Upper lobe of right lung (tissue), 1 donor: Measurements from ENCODE around the gene CSNK1E. TPM values are rescaled to one million over a fixed set of nuclear protein-coding genes. Genes with fewer than 3 reads are reported as not detected.
A peak's percentile ranks its signal among the peaks of the same experiment; 100 is the strongest.

ENCODE experiments used
- ATAC-seq: fragments of 200-7000 bp; cut with Tn5 transposase; one replicate; pipeline ENCODE4 v1.9.1; 2020; ENCODE audit warnings: mild to moderate bottlenecking, moderate library complexity
- DNase-seq: peaks from one replicate; pipeline ENCODE4 v3.0.0-alpha.2; 2020
- H3K27ac ChIP-seq: fragments of 200-600 bp; one replicate; pipeline ENCODE4 v1.8.0; 2022
- H3K27me3 ChIP-seq: fragments of 200-600 bp; one replicate; pipeline ENCODE4 v1.8.0; 2022; ENCODE audit warnings: mild to moderate bottlenecking
- H3K36me3 ChIP-seq: fragments of 200-600 bp; one replicate; pipeline ENCODE4 v1.8.0; 2022
- H3K4me1 ChIP-seq: fragments of 200-600 bp; one replicate; pipeline ENCODE4 v1.8.0; 2022
- H3K4me3 ChIP-seq: fragments of 200-600 bp; one replicate; pipeline ENCODE4 v1.8.0; 2022; ENCODE audit warnings: mild to moderate bottlenecking
- H3K9me3 ChIP-seq: fragments of 200-600 bp; one replicate; pipeline ENCODE4 v1.8.0; 2022
- intact Hi-C: fragments of 100-400 bp; cut with DNase I; formaldehyde crosslinking; loops from one replicate; pipeline ENCODE4 v1.11.0; 2022
- total RNA-seq: library from RNA; stranded (reverse); fragmentation: NEBNext Ultra II Directional; extraction: Animal tissue kit (Norgen Biotek cat#: 25700); gene quantifications from one replicate; pipeline ENCODE4 v1.2.1, GENCODE V29; 2021
- TF ChIP-seq, protein P1 (sequence below): fragments of 200-600 bp; IDR thresholded peaks from one replicate; pipeline ENCODE4 v1.8.0; 2022; ENCODE audit warnings: antibody characterized with exemption
- donor health status: DM: no; HTN: yes; CAD: no; lungs with severe emphysema.

Gene CSNK1E
- total RNA-seq, 1 donor from 2014 or later = 115 TPM

DNA sequence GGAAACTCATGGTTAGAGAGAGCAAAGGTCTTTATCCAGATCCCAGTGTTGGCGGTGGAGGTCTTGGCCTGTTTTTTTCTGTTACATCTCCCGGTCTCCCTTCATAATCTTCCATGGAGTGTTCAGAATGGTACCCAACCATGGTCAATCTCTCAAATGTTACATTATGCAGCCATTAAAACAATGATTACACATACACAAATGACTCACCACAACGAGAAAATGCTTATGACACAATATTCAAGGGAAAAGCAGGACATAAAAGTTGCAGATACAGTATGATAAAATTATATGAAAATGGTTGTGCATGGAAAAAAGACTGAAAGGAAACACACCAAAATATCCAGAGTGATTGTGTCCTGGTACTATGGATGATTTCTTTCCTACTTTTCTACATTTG, 17.8 kb upstream of the CSNK1E start:
- DNase-seq (no peak), ATAC-seq (no peak)
- Histone ChIP-seq H3K4me1 (peaks cover 7% of the 10 kb centered on the region), H3K9me3 (no peaks in the 10 kb centered on the region), H3K27ac (no peak overlapping the region), H3K4me3 (no peak overlapping the region), H3K36me3 (no peaks in the 10 kb centered on the region), H3K27me3 (no peaks in the 10 kb centered on the region)
- TF ChIP-seq, protein P1, sequence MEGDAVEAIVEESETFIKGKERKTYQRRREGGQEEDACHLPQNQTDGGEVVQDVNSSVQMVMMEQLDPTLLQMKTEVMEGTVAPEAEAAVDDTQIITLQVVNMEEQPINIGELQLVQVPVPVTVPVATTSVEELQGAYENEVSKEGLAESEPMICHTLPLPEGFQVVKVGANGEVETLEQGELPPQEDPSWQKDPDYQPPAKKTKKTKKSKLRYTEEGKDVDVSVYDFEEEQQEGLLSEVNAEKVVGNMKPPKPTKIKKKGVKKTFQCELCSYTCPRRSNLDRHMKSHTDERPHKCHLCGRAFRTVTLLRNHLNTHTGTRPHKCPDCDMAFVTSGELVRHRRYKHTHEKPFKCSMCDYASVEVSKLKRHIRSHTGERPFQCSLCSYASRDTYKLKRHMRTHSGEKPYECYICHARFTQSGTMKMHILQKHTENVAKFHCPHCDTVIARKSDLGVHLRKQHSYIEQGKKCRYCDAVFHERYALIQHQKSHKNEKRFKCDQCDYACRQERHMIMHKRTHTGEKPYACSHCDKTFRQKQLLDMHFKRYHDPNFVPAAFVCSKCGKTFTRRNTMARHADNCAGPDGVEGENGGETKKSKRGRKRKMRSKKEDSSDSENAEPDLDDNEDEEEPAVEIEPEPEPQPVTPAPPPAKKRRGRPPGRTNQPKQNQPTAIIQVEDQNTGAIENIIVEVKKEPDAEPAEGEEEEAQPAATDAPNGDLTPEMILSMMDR = no peak
- intact Hi-C loops = no loop called here

DNA sequence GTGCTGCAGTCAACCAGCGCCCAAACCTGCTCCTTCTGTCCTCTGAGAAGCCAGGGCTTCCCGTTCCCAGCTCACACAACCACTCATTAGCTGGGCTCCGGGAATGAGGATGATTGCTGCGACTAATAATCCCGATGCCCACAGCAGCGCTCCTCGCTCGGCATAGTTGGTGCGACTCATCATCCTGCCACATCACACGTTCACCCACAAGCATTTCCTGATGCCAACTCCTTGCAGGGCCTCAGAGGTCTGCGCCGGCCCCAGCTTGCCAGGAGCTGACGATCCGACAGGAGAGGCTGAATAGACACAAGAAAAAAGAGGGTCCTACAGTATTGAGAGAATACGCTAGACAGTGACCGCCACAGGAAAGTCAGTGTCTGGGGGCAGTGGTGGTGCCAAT, 10.6 kb upstream of the CSNK1E start:
- no peak for ATAC-seq
- no peak overlapping the region for H3K27ac ChIP-seq
- H3K9me3 ChIP-seq = no peaks in the 10 kb centered on the region
- no peaks in the 10 kb centered on the region for H3K36me3 ChIP-seq
- intact Hi-C loops = no loop called here
- H3K27me3 ChIP-seq = no peaks in the 10 kb centered on the region
- no peak overlapping the region for H3K4me3 ChIP-seq
- no peak for DNase-seq
- no peaks in the 10 kb centered on the region for H3K4me1 ChIP-seq
- TF ChIP-seq, protein P1 = no peak

DNA sequence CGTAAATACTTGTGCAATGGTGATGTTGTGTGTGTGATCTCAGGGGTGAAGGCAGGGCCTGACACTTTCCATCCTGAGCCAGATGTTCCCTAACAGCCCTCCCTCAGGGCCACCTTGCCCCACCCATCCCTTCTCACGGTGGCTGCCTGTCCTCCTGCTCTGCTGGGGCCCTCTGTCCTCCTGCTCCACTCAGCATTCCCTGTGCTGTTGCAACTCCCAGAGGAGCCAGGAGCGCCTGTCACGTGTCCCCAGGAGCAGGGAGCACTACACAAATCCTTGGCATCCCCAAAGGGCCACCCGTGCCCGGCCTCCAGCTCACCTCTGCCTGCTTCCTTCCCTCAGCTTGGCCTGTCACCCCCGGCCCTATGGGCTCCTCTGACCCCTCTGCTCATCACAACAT, 10.2 kb upstream of the CSNK1E start:
- ATAC-seq (peak; percentile 23), DNase-seq (no peak)
- Histone ChIP-seq H3K4me1 (no peaks in the 10 kb centered on the region), H3K4me3 (no peak overlapping the region), H3K9me3 (no peaks in the 10 kb centered on the region), H3K27ac (no peak overlapping the region), H3K36me3 (no peaks in the 10 kb centered on the region), H3K27me3 (no peaks in the 10 kb centered on the region)
- TF ChIP-seq, protein P1 = no peak
- intact Hi-C loops = no loop called here

DNA sequence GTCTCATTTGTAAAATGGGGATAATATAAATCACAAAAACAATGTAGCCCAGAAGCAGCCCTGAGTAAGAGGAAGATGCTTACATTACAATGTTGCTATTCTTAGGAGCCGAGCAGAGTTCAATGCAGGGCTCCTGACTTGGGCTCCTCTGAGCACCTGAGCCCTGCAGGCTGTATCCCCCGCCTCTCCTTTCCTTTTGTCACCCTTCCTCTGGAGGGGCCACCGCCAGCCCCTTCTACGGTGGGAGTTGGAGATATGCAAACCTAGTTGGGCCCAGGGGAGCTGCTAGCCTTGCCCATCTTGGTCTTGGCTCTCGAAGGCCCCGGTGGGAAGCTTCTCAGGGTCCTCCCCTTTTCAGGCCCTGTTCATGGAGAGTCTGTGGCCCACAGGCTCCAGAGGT, 8.4 kb upstream of the CSNK1E start:
- Histone ChIP-seq H3K4me3 (no peak overlapping the region), H3K36me3 (no peaks in the 10 kb centered on the region), H3K27me3 (no peaks in the 10 kb centered on the region), H3K9me3 (no peaks in the 10 kb centered on the region), H3K27ac (no peak overlapping the region), H3K4me1 (no peaks in the 10 kb centered on the region)
- TF ChIP-seq, protein P1 = no peak
- DNase-seq = no peak
- no peak for ATAC-seq
- intact Hi-C loops = no loop called here

DNA sequence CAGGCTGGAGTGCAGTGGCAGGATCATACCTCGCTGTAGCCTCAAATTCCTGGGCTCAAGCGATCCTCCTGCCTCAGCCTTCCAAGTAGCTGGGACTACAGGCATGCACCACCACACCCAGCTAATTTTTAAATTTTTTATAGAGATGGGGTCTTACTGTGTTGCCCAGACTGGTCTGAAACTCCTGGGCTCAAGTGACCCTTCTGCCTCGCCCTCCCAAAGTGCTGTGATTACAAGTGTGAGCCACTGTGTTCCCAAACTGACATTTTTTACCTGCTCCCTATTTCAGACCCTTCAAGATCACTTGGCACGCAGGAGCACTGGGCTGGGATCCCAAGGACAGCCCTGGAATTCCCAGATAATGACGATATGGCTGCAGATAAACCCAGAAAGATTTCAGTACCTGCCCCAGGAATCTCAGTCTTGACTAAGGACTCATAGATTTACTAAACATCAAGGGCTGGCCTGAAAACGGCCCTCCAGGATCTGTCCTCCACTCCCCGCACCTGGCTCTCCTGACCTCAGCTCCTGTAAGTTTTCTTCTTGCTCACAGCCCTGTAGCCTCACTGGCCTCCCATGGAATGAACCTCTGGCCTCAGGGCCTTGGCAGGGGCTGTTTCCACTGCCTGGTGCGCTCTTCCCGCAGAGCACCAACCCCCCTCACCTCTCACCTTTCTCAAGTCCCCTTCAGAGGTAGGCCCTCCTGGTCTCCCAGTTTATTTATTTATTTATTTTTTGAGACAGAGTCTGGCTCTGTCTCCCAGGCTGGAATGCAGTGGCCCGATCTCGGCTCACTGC, 3.6 kb upstream of the CSNK1E start:
- intact Hi-C loops = no loop called here
- Histone ChIP-seq H3K9me3 (no peaks in the 10 kb centered on the region), H3K4me3 (no peak overlapping the region), H3K27ac (no peak overlapping the region), H3K36me3 (no peaks in the 10 kb centered on the region), H3K4me1 (peaks cover 7% of the 10 kb centered on the region), H3K27me3 (no peaks in the 10 kb centered on the region)
- ATAC-seq (no peak), DNase-seq (no peak)
- TF ChIP-seq, protein P1 = no peak
